Skeletal muscle tissue (tissue), 4 donors: Measurements from ENCODE around the gene SZRD1. TPM values are rescaled to one million over a fixed set of nuclear protein-coding genes. Genes with fewer than 3 reads are reported as not detected.

ENCODE experiments used
- H3K27ac ChIP-seq: one replicate; pipeline ENCODE4 v1.7.0; 2013; ENCODE audit warnings: mild to moderate bottlenecking, low read depth, low read length, inconsistent platforms
- H3K27me3 ChIP-seq, 3 donors: one replicate each; pipeline ENCODE4 v1.7.0; 2013; ENCODE audit warnings: low read length in 3 of 3; ENCODE audit not compliant: control insufficient read depth in 3 of 3, insufficient read depth in 3 of 3
- H3K36me3 ChIP-seq, 3 donors: one replicate each; pipeline ENCODE4 v1.7.0; 2013; ENCODE audit warnings: low read length in 3 of 3; ENCODE audit not compliant: control insufficient read depth in 3 of 3, insufficient read depth in 3 of 3
- H3K4me1 ChIP-seq, 3 donors: one replicate each; pipeline ENCODE4 v1.7.0; 2013; ENCODE audit warnings: low read length in 3 of 3, mild to moderate bottlenecking in 3 of 3; ENCODE audit not compliant: control insufficient read depth in 3 of 3, insufficient read depth in 3 of 3
- H3K4me3 ChIP-seq, 3 donors: one replicate each; pipeline ENCODE4 v1.7.0; 2013; ENCODE audit warnings: low read length in 3 of 3
- H3K9ac ChIP-seq, 3 donors: one replicate each; pipeline ENCODE4 v1.7.0; 2013; ENCODE audit warnings: low read length in 3 of 3, mild to moderate bottlenecking in 3 of 3, moderate library complexity in 2 of 3, low read depth in 1 of 3
- H3K9me3 ChIP-seq, 3 donors: one replicate each; pipeline ENCODE4 v1.7.0; 2013; ENCODE audit warnings: low read length in 3 of 3; ENCODE audit not compliant: control insufficient read depth in 3 of 3
- total RNA-seq: library from RNA; depleted of rRNA; stranded (reverse); fragments of >200 nt; gene quantifications from one replicate; pipeline ENCODE4 v1.2.3, GENCODE V29; 2014
- donor health status: Osteomylitis.

Gene SZRD1
- total RNA-seq, 1 donor from 2014 or later: 13.0 TPM

DNA sequence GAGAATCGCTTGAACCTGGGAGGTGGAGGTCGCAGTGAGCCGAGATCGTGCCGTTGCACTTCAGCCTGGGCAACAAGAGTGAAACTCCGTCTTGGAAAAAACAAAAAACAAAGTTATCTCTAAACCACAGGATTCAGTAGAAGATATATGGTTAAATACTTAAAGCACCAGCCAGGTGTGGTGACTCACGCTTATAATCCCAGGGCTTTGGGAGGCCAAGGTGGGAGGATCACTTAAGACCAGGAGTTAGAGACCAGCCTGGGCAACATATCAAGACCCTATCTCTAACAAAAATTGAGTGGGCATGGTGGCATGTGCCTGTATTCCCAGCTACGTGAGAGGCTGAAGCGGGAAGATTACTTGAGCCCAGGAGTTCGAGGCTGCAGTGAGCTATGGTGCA is 79.1 kb downstream of the SZRD1 start:
- H3K9ac ChIP-seq: no peak overlapping the region
- peaks cover 16 to 21% (median 16%) of the 10 kb centered on the region in 3 donors for H3K4me1 ChIP-seq
- H3K36me3 ChIP-seq: peaks cover 43 to 65% (median 56%) of the 10 kb centered on the region in 3 donors
- H3K27me3 ChIP-seq: no peaks in the 10 kb centered on the region
- no peak overlapping the region for H3K4me3 ChIP-seq
- no peaks in the 10 kb centered on the region for H3K9me3 ChIP-seq
- no peak overlapping the region for H3K27ac ChIP-seq

DNA sequence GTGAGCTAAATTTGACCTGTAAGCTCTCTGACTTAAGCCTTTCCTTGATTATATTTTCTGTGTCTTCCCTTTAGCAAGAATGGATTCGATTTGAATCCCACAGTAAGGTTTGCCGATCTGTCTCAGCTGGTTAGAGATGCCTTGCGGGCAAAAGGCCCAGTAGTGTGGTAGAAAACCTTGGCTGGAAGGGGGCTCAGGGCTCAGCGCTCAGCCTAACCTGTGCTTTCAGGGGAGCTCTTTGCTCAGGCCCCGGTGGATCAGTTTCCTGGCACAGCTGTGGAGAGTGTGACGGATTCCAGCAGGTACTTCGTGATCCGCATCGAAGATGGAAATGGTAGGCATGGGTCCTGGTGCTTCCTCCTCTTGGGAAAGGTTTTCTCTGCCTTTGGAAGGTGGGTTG is 80.6 kb downstream of the SZRD1 start:
- Histone ChIP-seq H3K9ac (no peak overlapping the region), H3K9me3 (no peaks in the 10 kb centered on the region), H3K27ac (no peak overlapping the region), H3K4me1 (peaks cover 3 to 11% (median 10%) of the 10 kb centered on the region in 3 donors), H3K27me3 (no peaks in the 10 kb centered on the region), H3K4me3 (no peak overlapping the region), H3K36me3 (peaks cover 53 to 75% (median 69%) of the 10 kb centered on the region in 3 donors)

Other genes with a start within 250 kb of the SZRD1 start
- 5.2 TPM for gene EPHA2, start 211.2 kb upstream of the SZRD1 start, total RNA-seq
- gene ARHGEF19, start 154.6 kb upstream of the SZRD1 start, total RNA-seq: 0.52 TPM
- 3.1 TPM for gene CPLANE2, start 130.1 kb upstream of the SZRD1 start, total RNA-seq
- gene FBXO42, start 14.8 kb upstream of the SZRD1 start, total RNA-seq: 12.0 TPM
- gene SPATA21, start 70.2 kb downstream of the SZRD1 start, total RNA-seq: not detected
- 40.2 TPM for gene NECAP2, start 73.5 kb downstream of the SZRD1 start, total RNA-seq
- gene RNU1-1, start 147.0 kb downstream of the SZRD1 start, total RNA-seq: under 0.01 TPM
- 69.4 TPM for gene NBPF1, start 246.3 kb downstream of the SZRD1 start, total RNA-seq